ENCODE results near the gene KRT85. TPM values are rescaled to one million over a fixed set of nuclear protein-coding genes. Genes with fewer than 3 reads are reported as not detected.

The KRT85 gene
- polyA plus RNA-seq, 1 donor (not counting 4 experiments of a cell fraction or from before 2014, with no cell fraction given): not detected

- H3K27me3 ChIP-seq (ENCODE audit: control insufficient read depth, extremely low read depth, insufficient read depth, low read length): no peaks in the 10 kb centered on the region
- peaks cover 25% of the 10 kb centered on the region for H3K4me1 ChIP-seq (ENCODE audit: control insufficient read depth, extremely low read depth, insufficient read depth, low read length)
- DNase-seq (ENCODE audit: low read depth, low spot score) (no peak), FAIRE-seq (no peak)
- no peaks in the 10 kb centered on the region for H3K36me3 ChIP-seq (ENCODE audit: control insufficient read depth in 2 of 2, extremely low read depth in 1 of 2, insufficient read depth in 2 of 2, low read length in 2 of 2)
- no peaks in the 10 kb centered on the region for H3K79me2 ChIP-seq (ENCODE audit: control insufficient read depth, insufficient read depth, low read length)
- H3K9me3 ChIP-seq (ENCODE audit: control insufficient read depth, low read depth, low read length): no peaks in the 10 kb centered on the region
- H2AFZ ChIP-seq (ENCODE audit: control insufficient read depth, low read length): no peak overlapping the region
- no peaks in the 10 kb centered on the region for H3K9me1 ChIP-seq (ENCODE audit: control insufficient read depth, extremely low read depth, insufficient read depth, low read length)
- H4K20me1 ChIP-seq (ENCODE audit: control insufficient read depth, extremely low read depth, insufficient read depth, low read length): no peaks in the 10 kb centered on the region
- dilution Hi-C loops (cut with MboI; ENCODE audit: extremely low pct_ligation_motif_present, low sequenced_read_pairs): no loop called here
- no peak overlapping the region for H3K4me3 ChIP-seq (ENCODE audit: control insufficient read depth in 2 of 3, extremely low read depth in 1 of 3, insufficient read depth in 2 of 3, low read depth in 1 of 3, low read length in 3 of 3)
- no peak overlapping the region for H3K4me2 ChIP-seq (ENCODE audit: control insufficient read depth, extremely low read depth, insufficient read depth, low read depth, low read length)
- H3K9ac ChIP-seq (ENCODE audit: control insufficient read depth, extremely low read depth, insufficient read depth, low read length): no peak overlapping the region
- TF ChIP-seq CTCF (optimal IDR thresholded peaks at IDR 0.05 in 1 of 3, IDR thresholded peaks at IDR 0.05 in 1 of 3, conservative IDR thresholded peaks at IDR 0.05 in 1 of 3; ENCODE audit: extremely low read depth in 1 of 3, insufficient read depth in 2 of 3, low read length in 3 of 3): no peak
- TF ChIP-seq EZH2 (IDR thresholded peaks at IDR 0.05; ENCODE audit: low read length): no peak
- no peak overlapping the region for H3K27ac ChIP-seq (ENCODE audit: control insufficient read depth, insufficient read depth, low read length)
Observed at GRCh38 chr12:52350021-52350620, 17.2 kb downstream of the KRT85 start.

GRCh38 chr12:52349196-52349595, 18.1 kb downstream of the KRT85 start:
- Histone ChIP-seq H3K27me3 (ENCODE audit: control insufficient read depth, extremely low read depth, insufficient read depth, low read length) (no peaks in the 10 kb centered on the region), H3K79me2 (ENCODE audit: control insufficient read depth, insufficient read depth, low read length) (no peaks in the 10 kb centered on the region), H3K9me3 (ENCODE audit: control insufficient read depth, low read depth, low read length) (no peaks in the 10 kb centered on the region), H3K9me1 (ENCODE audit: control insufficient read depth, extremely low read depth, insufficient read depth, low read length) (no peaks in the 10 kb centered on the region), H3K9ac (ENCODE audit: control insufficient read depth, extremely low read depth, insufficient read depth, low read length) (no peak overlapping the region), H3K4me3 (ENCODE audit: control insufficient read depth in 2 of 3, extremely low read depth in 1 of 3, insufficient read depth in 2 of 3, low read depth in 1 of 3, low read length in 3 of 3) (no peak overlapping the region), H3K4me1 (ENCODE audit: control insufficient read depth, extremely low read depth, insufficient read depth, low read length) (peaks cover 25% of the 10 kb centered on the region), H3K36me3 (ENCODE audit: control insufficient read depth in 2 of 2, extremely low read depth in 1 of 2, insufficient read depth in 2 of 2, low read length in 2 of 2) (no peaks in the 10 kb centered on the region), H3K27ac (ENCODE audit: control insufficient read depth, insufficient read depth, low read length) (no peak overlapping the region), H2AFZ (ENCODE audit: control insufficient read depth, low read length) (no peak overlapping the region), H3K4me2 (ENCODE audit: control insufficient read depth, extremely low read depth, insufficient read depth, low read depth, low read length) (peak overlapping the region; percentile 25), H4K20me1 (ENCODE audit: control insufficient read depth, extremely low read depth, insufficient read depth, low read length) (no peaks in the 10 kb centered on the region)
- no peak for TF ChIP-seq EZH2 (IDR thresholded peaks at IDR 0.05; ENCODE audit: low read length)
- no peak for TF ChIP-seq CTCF (optimal IDR thresholded peaks at IDR 0.05 in 1 of 3, IDR thresholded peaks at IDR 0.05 in 1 of 3, conservative IDR thresholded peaks at IDR 0.05 in 1 of 3; ENCODE audit: extremely low read depth in 1 of 3, insufficient read depth in 2 of 3, low read length in 3 of 3)
- peak; percentile 13 for DNase-seq (ENCODE audit: low read depth, low spot score)
- FAIRE-seq: peak; percentile 36
- dilution Hi-C loops (cut with MboI; ENCODE audit: extremely low pct_ligation_motif_present, low sequenced_read_pairs): no loop called here

Measured in keratinocyte (primary cell).